H9 (cell line): ENCODE measurements around the gene LILRB5. TPM values are rescaled to one million over a fixed set of nuclear protein-coding genes. Genes with fewer than 3 reads are reported as not detected.

Experiments
- DNase-seq: peaks from one replicate; pipeline ENCODE4 v3.0.0-alpha.2; 2017
- H2AFZ ChIP-seq: one replicate; pipeline ENCODE4 v1.6.1; 2013; ENCODE audit warnings: mild to moderate bottlenecking, low read length, control low read depth, moderate library complexity
- H2AK5ac ChIP-seq: 2 replicates; pipeline ENCODE4 v1.6.1; 2013; ENCODE audit warnings: low read length, control low read depth, mixed read lengths; ENCODE audit not compliant: insufficient read length
- H2BK120ac ChIP-seq: one replicate; pipeline ENCODE4 v1.6.1; 2013; ENCODE audit warnings: low read depth, mild to moderate bottlenecking, low read length, control low read depth, inconsistent platforms; ENCODE audit not compliant: poor library complexity, severe bottlenecking
- H2BK12ac ChIP-seq: 2 replicates; pipeline ENCODE4 v1.6.1; 2013; ENCODE audit warnings: low read length, control low read depth, mixed read lengths, low read depth; ENCODE audit not compliant: insufficient read length
- H2BK15ac ChIP-seq: 2 replicates; pipeline ENCODE4 v1.6.1; 2013; ENCODE audit warnings: low read depth, low read length, control low read depth
- H2BK20ac ChIP-seq: one replicate; pipeline ENCODE4 v1.6.1; 2013; ENCODE audit warnings: low read depth, mild to moderate bottlenecking, low read length, control low read depth, inconsistent platforms; ENCODE audit not compliant: poor library complexity, severe bottlenecking
- H2BK5ac ChIP-seq: 2 replicates; pipeline ENCODE4 v1.6.1; 2013; ENCODE audit warnings: low read length, control low read depth, mixed read lengths; ENCODE audit not compliant: insufficient read length
- H3K14ac ChIP-seq: 2 replicates; pipeline ENCODE4 v1.6.1; 2013; ENCODE audit warnings: low read length, control low read depth; ENCODE audit not compliant: insufficient read depth
- H3K18ac ChIP-seq: 2 replicates; pipeline ENCODE4 v1.6.1; 2013; ENCODE audit warnings: low read depth, mild to moderate bottlenecking, mixed read lengths, low read length, control low read depth; ENCODE audit not compliant: insufficient read length
- H3K23ac ChIP-seq: 2 replicates; pipeline ENCODE4 v1.6.1; 2013; ENCODE audit warnings: low read length, control low read depth, mixed read lengths, low read depth; ENCODE audit not compliant: insufficient read length
- H3K23me2 ChIP-seq: 2 replicates; pipeline ENCODE4 v1.6.1; 2013; ENCODE audit warnings: low read depth, mild to moderate bottlenecking, mixed read lengths, low read length, control low read depth; ENCODE audit not compliant: insufficient read length, poor library complexity, severe bottlenecking
- H3K27ac ChIP-seq: 2 replicates; pipeline ENCODE4 v1.5.1; 2013; ENCODE audit warnings: low read length, control low read depth, mixed read lengths, low read depth; ENCODE audit not compliant: insufficient read length
- H3K27me3 ChIP-seq: 2 replicates; pipeline ENCODE4 v1.6.1; 2013; ENCODE audit warnings: low read length, control low read depth, inconsistent platforms; ENCODE audit not compliant: insufficient read depth
- H3K4ac ChIP-seq: 2 replicates; pipeline ENCODE4 v1.6.1; 2013; ENCODE audit warnings: low read depth, mild to moderate bottlenecking, control low read depth, inconsistent platforms, low read length, moderate library complexity
- H3K4me1 ChIP-seq: 2 replicates; pipeline ENCODE4 v1.6.1; 2013; ENCODE audit warnings: low read length, control low read depth, inconsistent platforms; ENCODE audit not compliant: insufficient read depth
- H3K4me2 ChIP-seq: 2 replicates; pipeline ENCODE4 v1.6.1; 2013; ENCODE audit warnings: low read length, control low read depth, mixed read lengths; ENCODE audit not compliant: insufficient read length, insufficient read depth
- H3K56ac ChIP-seq: 2 replicates; pipeline ENCODE4 v1.6.1; 2013; ENCODE audit warnings: low read depth, mild to moderate bottlenecking, mixed read lengths, low read length, control low read depth; ENCODE audit not compliant: insufficient read length
- H3K79me1 ChIP-seq: 2 replicates; pipeline ENCODE4 v1.6.1; 2013; ENCODE audit warnings: low read depth, mild to moderate bottlenecking, moderate library complexity, low read length, control low read depth, inconsistent platforms; ENCODE audit not compliant: insufficient read depth, poor library complexity, severe bottlenecking
- H3K79me2 ChIP-seq: 2 replicates; pipeline ENCODE4 v1.6.1; 2013; ENCODE audit warnings: low read length, control low read depth, inconsistent platforms; ENCODE audit not compliant: insufficient read depth
- H3K9ac ChIP-seq: 2 replicates; pipeline ENCODE4 v1.6.1; 2013; ENCODE audit warnings: low read length, control low read depth, mixed read lengths; ENCODE audit not compliant: insufficient read length; ENCODE audit errors: extremely low read depth
- H3K9me3 ChIP-seq: one replicate; pipeline ENCODE4 v1.6.1; 2013; ENCODE audit warnings: low read depth, low read length, inconsistent platforms; ENCODE audit not compliant: control insufficient read depth
- H3T11ph ChIP-seq: one replicate; pipeline ENCODE4 v1.6.1; 2013; ENCODE audit warnings: mild to moderate bottlenecking, low read length, control low read depth, inconsistent platforms
- H4K20me1 ChIP-seq: one replicate; pipeline ENCODE4 v1.6.1; 2013; ENCODE audit not compliant: control insufficient read depth, insufficient read length, insufficient read depth
- H4K5ac ChIP-seq: 2 replicates; pipeline ENCODE4 v1.6.1; 2013; ENCODE audit warnings: low read depth, mild to moderate bottlenecking, mixed read lengths, low read length, control low read depth; ENCODE audit not compliant: insufficient read length
- H4K8ac ChIP-seq: replicated peaks from 2 replicates; pipeline ENCODE4 v1.6.1; 2013; ENCODE audit warnings: low read length, control low read depth, mixed read lengths, low read depth; ENCODE audit not compliant: insufficient read length
- H4K91ac ChIP-seq: 2 replicates; pipeline ENCODE4 v1.6.1; 2013; ENCODE audit warnings: low read depth, mild to moderate bottlenecking, moderate library complexity, mixed read lengths, low read length, control low read depth; ENCODE audit not compliant: insufficient read length
- H3K27ac Mint-ChIP-seq, 3 experiments: 2 replicates in 2 of 3; 3 replicates in 1 of 3; pipeline ENCODE4 v1.8.0; 2020 to 2021; ENCODE audit warnings: mixed read lengths in 3 of 3, mild to moderate bottlenecking in 1 of 3, moderate library complexity in 1 of 3
- H3K27me3 Mint-ChIP-seq: 2 replicates; pipeline ENCODE4 v1.8.0; 2021; ENCODE audit warnings: low read depth, mild to moderate bottlenecking, moderate library complexity, mixed read lengths
- H3K36me3 Mint-ChIP-seq, 3 experiments: 2 replicates in 2 of 3; 3 replicates in 1 of 3; pipeline ENCODE4 v1.8.0; 2020 to 2021; ENCODE audit warnings: low read depth in 3 of 3, mixed read lengths in 3 of 3; ENCODE audit not compliant: insufficient read depth in 1 of 3
- H3K4me1 Mint-ChIP-seq, 2 experiments: 2 replicates each; pipeline ENCODE4 v1.8.0; 2020; ENCODE audit warnings: mixed read lengths in 2 of 2
- H3K4me3 Mint-ChIP-seq, 2 experiments: 2 replicates in 1 of 2; 3 replicates in 1 of 2; pipeline ENCODE4 v1.8.0; 2020 to 2021; ENCODE audit warnings: mild to moderate bottlenecking in 2 of 2, mixed read lengths in 2 of 2, moderate library complexity in 1 of 2
- H3K9me3 Mint-ChIP-seq, 2 experiments: 2 replicates in 1 of 2; 3 replicates in 1 of 2; pipeline ENCODE4 v1.8.0; 2020; ENCODE audit warnings: mild to moderate bottlenecking in 2 of 2, mixed read lengths in 2 of 2, moderate library complexity in 1 of 2
- CTCF ChIP-seq: fragments of 200-600 bp; sonication (generic); conservative IDR thresholded peaks from 3 replicates; pipeline ENCODE4 v1.8.0; 2021; ENCODE audit warnings: antibody characterized with exemption, mild to moderate bottlenecking
- WGBS: extraction: QIAGEN DNeasy Blood & Tissue Kit; methylation state at CpG from one replicate; pipeline ENCODE4 v1.1.7; 2013; ENCODE audit warnings: missing lambda C conversion rate, low lambda C conversion rate, mixed read lengths; ENCODE audit not compliant: insufficient read length; ENCODE audit errors: extremely low coverage; 5-methylcytosine and 5-hydroxymethylcytosine counted together
- total RNA-seq: library from RNA; stranded (reverse); gene quantifications from 2 replicates; pipeline ENCODE4 v1.2.1, GENCODE V29; 2021

The LILRB5 gene
- total RNA-seq, 1 experiment from 2014 or later, result 0.09 TPM

- Histone ChIP-seq H3K79me1 (no peaks in the 10 kb centered on the region), H3K9me3 (no peaks in the 10 kb centered on the region), H3K56ac (no peak overlapping the region), H3K4ac (no peak overlapping the region), H3K27me3 (no peaks in the 10 kb centered on the region; the same call in 1 of the 2 replicates), H3K27ac (no peak overlapping the region), H2BK12ac (no peak overlapping the region), H3K4me1 (no peaks in the 10 kb centered on the region), H4K91ac (no peak overlapping the region), H2AFZ (no peak overlapping the region), H4K20me1 (no peaks in the 10 kb centered on the region), H3K4me2 (no peak overlapping the region), H3K23me2 (no peaks in the 10 kb centered on the region), H3K79me2 (no peaks in the 10 kb centered on the region), H3K18ac (no peak overlapping the region), H2BK20ac (no peak overlapping the region), H2BK15ac (no peak overlapping the region), H2BK5ac (no peak overlapping the region), H2BK120ac (no peak overlapping the region), H3T11ph (no peak overlapping the region), H3K9ac (no peak overlapping the region), H4K8ac (no peak overlapping the region), H3K14ac (no peak overlapping the region), H3K23ac (no peak overlapping the region), H4K5ac (no peak overlapping the region), H2AK5ac (no peak overlapping the region)
- no CpG with 5 or more reads among the region's 4 CpGs for WGBS
- H3K9me3 Mint-ChIP-seq, result peaks cover 4 to 77% of the 10 kb centered on the region in 2 experiments; a peak in 4 of 5 replicates
- H3K4me1 Mint-ChIP-seq, result no peaks in the 10 kb centered on the region
- H3K36me3 Mint-ChIP-seq, result no peaks in the 10 kb centered on the region
- peaks cover 78% of the 10 kb centered on the region for H3K27me3 Mint-ChIP-seq
- no peak for TF ChIP-seq CTCF
- H3K4me3 Mint-ChIP-seq, result no peak overlapping the region
- H3K27ac Mint-ChIP-seq, result no peak overlapping the region
- no peak for DNase-seq
Measured at GRCh38 chr19:54302257-54302656, 45.2 kb upstream of the LILRB5 start.
